Progenitor cell of endocrine pancreas (in vitro differentiated cells): Measurements from ENCODE around the gene KIAA0586. TPM values are rescaled to one million over a fixed set of nuclear protein-coding genes. Genes with fewer than 3 reads are reported as not detected.
"Not testable (repeated sequence)": the region's sequence is repeated elsewhere in the genome, so short reads cannot be mapped to it uniquely, and the experiment has no call there.

ENCODE experiments used
- DNase-seq: peaks from one replicate; pipeline ENCODE4 v3.0.0; 2021; ENCODE audit warnings: low spot score; ENCODE audit not compliant: unreplicated experiment
- H3K27ac Mint-ChIP-seq: 2 replicates; pipeline ENCODE4 v1.8.0; 2021; ENCODE audit warnings: mild to moderate bottlenecking, moderate library complexity, mixed read lengths
- H3K27me3 Mint-ChIP-seq: 2 replicates; pipeline ENCODE4 v1.8.0; 2021; ENCODE audit warnings: mixed read lengths
- H3K36me3 Mint-ChIP-seq: 2 replicates; pipeline ENCODE4 v1.8.0; 2022; ENCODE audit warnings: mixed read lengths; ENCODE audit not compliant: insufficient read depth
- H3K4me1 Mint-ChIP-seq: 2 replicates; pipeline ENCODE4 v1.8.0; 2021; ENCODE audit warnings: low read depth, mixed read lengths
- H3K4me3 Mint-ChIP-seq: 2 replicates; pipeline ENCODE4 v1.8.0; 2021; ENCODE audit warnings: low read depth, mild to moderate bottlenecking, moderate library complexity, mixed read lengths
- H3K9me3 Mint-ChIP-seq: 2 replicates; pipeline ENCODE4 v1.8.0; 2021; ENCODE audit warnings: low read depth, mixed read lengths
- total RNA-seq: library from RNA; stranded (reverse); gene quantifications from 2 replicates; pipeline ENCODE4 v1.2.1, GENCODE V29; 2021
- TF ChIP-seq, protein P1 (sequence below): fragments of 200-600 bp; sonication (generic); IDR thresholded peaks from one replicate; pipeline ENCODE4 v1.5.0; 2021; ENCODE audit warnings: antibody characterized with exemption, mild to moderate bottlenecking; ENCODE audit not compliant: unreplicated experiment

The KIAA0586 gene
- total RNA-seq, 1 donor from 2014 or later, result 17.7 TPM

DNA sequence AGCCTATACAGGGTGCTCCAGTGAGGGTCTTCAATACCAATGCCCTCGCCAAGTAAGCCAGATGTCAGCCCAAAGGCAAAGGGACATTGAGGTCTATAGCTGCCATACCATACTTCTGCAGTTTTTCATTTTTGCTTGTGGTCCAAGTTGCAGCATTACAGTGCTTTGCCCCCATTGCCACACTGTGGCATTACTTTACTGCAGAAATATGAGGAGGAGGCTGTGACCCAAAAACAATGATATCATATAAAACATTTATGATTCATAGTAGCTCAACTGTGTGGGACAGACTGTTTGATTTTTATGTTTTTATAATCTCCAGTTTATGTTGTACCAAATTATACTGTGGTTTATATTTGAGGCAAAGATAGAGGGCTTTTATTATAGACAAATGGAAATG, 64.1 kb downstream of the KIAA0586 start:
- no peak for DNase-seq
- no peak overlapping the region for H3K27ac Mint-ChIP-seq
- TF ChIP-seq, protein P1, sequence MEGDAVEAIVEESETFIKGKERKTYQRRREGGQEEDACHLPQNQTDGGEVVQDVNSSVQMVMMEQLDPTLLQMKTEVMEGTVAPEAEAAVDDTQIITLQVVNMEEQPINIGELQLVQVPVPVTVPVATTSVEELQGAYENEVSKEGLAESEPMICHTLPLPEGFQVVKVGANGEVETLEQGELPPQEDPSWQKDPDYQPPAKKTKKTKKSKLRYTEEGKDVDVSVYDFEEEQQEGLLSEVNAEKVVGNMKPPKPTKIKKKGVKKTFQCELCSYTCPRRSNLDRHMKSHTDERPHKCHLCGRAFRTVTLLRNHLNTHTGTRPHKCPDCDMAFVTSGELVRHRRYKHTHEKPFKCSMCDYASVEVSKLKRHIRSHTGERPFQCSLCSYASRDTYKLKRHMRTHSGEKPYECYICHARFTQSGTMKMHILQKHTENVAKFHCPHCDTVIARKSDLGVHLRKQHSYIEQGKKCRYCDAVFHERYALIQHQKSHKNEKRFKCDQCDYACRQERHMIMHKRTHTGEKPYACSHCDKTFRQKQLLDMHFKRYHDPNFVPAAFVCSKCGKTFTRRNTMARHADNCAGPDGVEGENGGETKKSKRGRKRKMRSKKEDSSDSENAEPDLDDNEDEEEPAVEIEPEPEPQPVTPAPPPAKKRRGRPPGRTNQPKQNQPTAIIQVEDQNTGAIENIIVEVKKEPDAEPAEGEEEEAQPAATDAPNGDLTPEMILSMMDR, result no peak
- H3K9me3 Mint-ChIP-seq, result no peaks in the 10 kb centered on the region
- H3K4me3 Mint-ChIP-seq, result no peak overlapping the region
- no peaks in the 10 kb centered on the region for H3K4me1 Mint-ChIP-seq
- peaks cover 5% of the 10 kb centered on the region for H3K36me3 Mint-ChIP-seq
- H3K27me3 Mint-ChIP-seq, result no peaks in the 10 kb centered on the region

DNA sequence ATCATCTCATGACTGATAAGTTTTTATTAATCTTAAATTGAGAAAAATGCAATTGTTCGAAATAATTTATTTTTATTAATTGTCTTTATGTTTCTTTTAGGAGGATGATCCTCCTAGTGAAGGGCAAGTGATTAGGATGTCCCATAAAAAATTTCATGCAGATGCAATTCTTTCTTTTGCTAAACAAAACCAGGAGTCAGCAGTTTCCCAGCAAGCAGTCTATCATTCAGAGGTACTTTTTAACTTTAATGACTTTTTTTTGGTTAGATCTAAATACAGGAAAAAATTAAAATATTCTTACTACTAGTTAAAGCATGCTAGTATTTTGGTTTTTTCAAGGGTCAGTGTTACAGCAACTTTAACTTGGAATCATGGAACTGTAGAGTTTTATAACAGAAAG, 64.5 kb downstream of the KIAA0586 start:
- H3K36me3 Mint-ChIP-seq, result peaks cover 5% of the 10 kb centered on the region
- H3K27me3 Mint-ChIP-seq, result no peaks in the 10 kb centered on the region
- DNase-seq, result no peak
- H3K27ac Mint-ChIP-seq, result no peak overlapping the region
- H3K4me3 Mint-ChIP-seq, result no peak overlapping the region
- H3K4me1 Mint-ChIP-seq, result no peaks in the 10 kb centered on the region
- TF ChIP-seq, protein P1, result no peak
- H3K9me3 Mint-ChIP-seq, result no peaks in the 10 kb centered on the region

DNA sequence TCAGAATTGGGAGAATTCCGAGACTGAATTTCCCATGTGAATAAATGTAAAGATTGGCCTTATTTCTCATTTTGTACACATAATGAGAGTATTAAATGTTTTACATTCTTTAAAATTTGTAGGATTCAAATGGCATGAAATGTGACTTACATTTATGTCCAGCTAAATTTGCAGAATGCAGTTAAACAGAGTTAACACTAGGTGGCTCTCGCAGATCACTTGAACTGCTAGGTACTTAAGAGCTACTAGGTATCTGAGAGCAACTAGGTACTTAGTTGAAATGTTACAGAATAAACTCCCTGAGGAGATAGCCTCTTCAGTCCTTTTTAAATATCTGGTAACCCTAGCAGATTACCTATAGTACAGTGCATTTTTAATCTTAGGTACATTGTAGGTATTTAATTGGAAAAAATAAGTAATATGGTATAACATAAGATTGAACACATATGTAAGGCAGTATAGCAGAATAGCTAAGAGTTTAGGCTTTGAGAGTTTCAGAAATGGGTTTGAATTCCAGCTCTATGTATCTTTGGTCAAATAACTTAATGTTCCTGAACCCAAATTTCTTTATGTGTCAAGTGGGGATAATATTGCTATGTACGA, 73.8 kb downstream of the KIAA0586 start:
- TF ChIP-seq, protein P1, result peak; percentile 90
- Mint-ChIP-seq H3K9me3 (no peaks in the 10 kb centered on the region), H3K4me3 (no peak overlapping the region), H3K4me1 (no peaks in the 10 kb centered on the region), H3K36me3 (no peaks in the 10 kb centered on the region), H3K27ac (no peak overlapping the region), H3K27me3 (no peaks in the 10 kb centered on the region)
- no peak for DNase-seq

DNA sequence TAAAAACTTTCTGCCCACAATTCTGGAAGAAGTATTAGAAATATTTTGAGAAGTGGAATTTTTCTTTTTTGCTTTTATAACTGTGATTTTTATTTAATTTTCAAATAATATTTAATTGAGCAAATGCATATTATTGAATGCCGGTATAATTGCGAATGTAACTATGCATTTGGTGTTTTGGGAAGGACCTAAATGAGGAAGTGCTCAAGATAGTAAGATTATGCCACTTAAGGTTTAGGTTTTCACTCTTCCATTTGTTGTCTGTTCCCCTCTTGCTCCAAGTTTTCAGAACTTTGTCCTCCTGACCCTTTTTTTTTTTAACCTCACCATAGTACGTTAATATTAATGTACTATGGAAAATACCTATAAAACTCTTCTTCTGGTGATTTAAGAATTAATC, 85.8 kb downstream of the KIAA0586 start:
- DNase-seq, result no peak
- Mint-ChIP-seq H3K27me3 (no peaks in the 10 kb centered on the region), H3K36me3 (peaks cover 9% of the 10 kb centered on the region), H3K9me3 (peaks cover 4% of the 10 kb centered on the region), H3K27ac (no peak overlapping the region), H3K4me1 (no peaks in the 10 kb centered on the region), H3K4me3 (no peak overlapping the region)
- TF ChIP-seq, protein P1, result no peak

DNA sequence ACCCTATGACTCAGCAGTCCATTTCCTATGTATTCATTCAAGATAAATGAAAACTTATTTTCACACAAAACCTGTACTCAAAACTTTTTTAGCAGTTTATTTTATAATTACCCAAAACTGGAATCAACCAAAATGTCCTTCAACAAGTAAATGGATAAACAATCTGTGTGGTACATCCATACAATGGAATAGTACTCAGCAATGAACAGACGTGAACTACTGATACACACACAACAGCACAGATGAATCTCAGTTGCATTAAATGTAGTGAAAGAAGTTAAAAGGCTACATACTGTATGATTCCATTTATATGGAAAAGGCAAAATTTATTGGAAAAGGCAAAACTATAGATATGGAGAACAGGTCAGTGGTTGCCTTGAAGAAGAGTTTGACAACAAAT, 90.1 kb downstream of the KIAA0586 start:
- H3K27me3 Mint-ChIP-seq, result no peaks in the 10 kb centered on the region
- no peak for DNase-seq
- TF ChIP-seq, protein P1, result no peak
- no peaks in the 10 kb centered on the region for H3K4me1 Mint-ChIP-seq
- peaks cover 4% of the 10 kb centered on the region for H3K9me3 Mint-ChIP-seq
- H3K4me3 Mint-ChIP-seq, result no peak overlapping the region
- peaks cover 14% of the 10 kb centered on the region for H3K36me3 Mint-ChIP-seq
- no peak overlapping the region for H3K27ac Mint-ChIP-seq

DNA sequence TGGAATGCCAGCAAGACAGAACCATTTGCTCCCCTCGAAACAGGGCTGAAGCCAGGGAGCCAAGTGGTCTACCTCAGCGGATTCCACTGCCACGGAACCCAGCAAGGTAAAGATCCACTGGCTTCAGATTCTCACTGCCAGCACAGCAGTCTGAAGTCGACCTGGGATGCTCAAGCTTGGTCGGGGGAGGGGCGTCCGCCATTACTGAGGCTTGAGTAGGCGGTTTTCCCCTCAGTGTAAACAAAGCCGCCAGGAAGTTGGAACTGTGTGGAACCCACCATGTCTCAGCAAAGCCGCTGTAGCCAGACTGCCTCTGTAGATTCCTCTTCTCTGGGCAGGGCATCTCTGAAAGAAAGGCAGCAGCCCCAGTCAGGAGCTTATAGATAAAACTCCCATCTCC, 98.2 kb downstream of the KIAA0586 start:
- H3K4me3 Mint-ChIP-seq, H3K27me3 Mint-ChIP-seq, DNase-seq, H3K4me1 Mint-ChIP-seq, H3K27ac Mint-ChIP-seq: not testable (repeated sequence)
- Mint-ChIP-seq H3K36me3 (peaks cover 29% of the 10 kb centered on the region), H3K9me3 (peaks cover 23% of the 10 kb centered on the region)
